HepG2 (cell line): ENCODE results near the gene LENEP. TPM values are rescaled to one million over a fixed set of nuclear protein-coding genes. Genes with fewer than 3 reads are reported as not detected.

Experiments used
- ATF7-NPFF ChIP-seq: sonication (generic); formaldehyde crosslinking; IDR thresholded peaks from 2 replicates; pipeline ENCODE4 v1.8.1; 2023; ENCODE audit warnings: mild to moderate bottlenecking, low read depth, missing genetic modification reagents, moderate library complexity
- DNMT3B ChIP-seq: conservative IDR thresholded peaks from 2 replicates; pipeline ENCODE4 v1.6.1; 2016; ENCODE audit warnings: missing biosample characterization, control low read depth
- DR1 ChIP-seq: sonication (generic); formaldehyde crosslinking; IDR thresholded peaks from 2 replicates; pipeline ENCODE4 v1.8.0; 2021; ENCODE audit warnings: mild to moderate bottlenecking, missing genetic modification reagents, inconsistent platforms
- FOSL1 ChIP-seq: sonication (generic); formaldehyde crosslinking; IDR thresholded peaks from 2 replicates; pipeline ENCODE4 v1.9.0; 2021; ENCODE audit warnings: missing genetic modification reagents, borderline replicate concordance
- KAT2B ChIP-seq: fragments of 150-350 bp; IDR thresholded peaks from 2 replicates; pipeline ENCODE4 v1.6.1; 2014; ENCODE audit warnings: low read depth, low read length, borderline replicate concordance
- KDM5A ChIP-seq: fragments of 200-600 bp; sonication (generic); IDR thresholded peaks from 2 replicates; pipeline ENCODE4 v1.7.0; 2018; ENCODE audit warnings: antibody characterized with exemption, mild to moderate bottlenecking, low read length, borderline replicate concordance
- MEIS1 ChIP-seq: sonication (generic); formaldehyde crosslinking; IDR thresholded peaks from 2 replicates; pipeline ENCODE4 v1.9.0; 2021; ENCODE audit warnings: mild to moderate bottlenecking, missing genetic modification reagents, moderate library complexity, borderline replicate concordance
- YEATS4 ChIP-seq: sonication (generic); formaldehyde crosslinking; IDR thresholded peaks from 2 replicates; pipeline ENCODE4 v1.4.0; 2020; ENCODE audit warnings: missing genetic modification reagents, borderline replicate concordance
- ZNF251 ChIP-seq: sonication (generic); formaldehyde crosslinking; IDR thresholded peaks from 2 replicates; pipeline ENCODE4 v1.9.0; 2021; ENCODE audit warnings: mild to moderate bottlenecking, missing genetic modification reagents
- ZNF558 ChIP-seq: sonication (generic); formaldehyde crosslinking; IDR thresholded peaks from 2 replicates; pipeline ENCODE4 v1.9.0; 2022; ENCODE audit warnings: mild to moderate bottlenecking, missing genetic modification reagents, borderline replicate concordance
- ZNF567 ChIP-seq: sonication (generic); formaldehyde crosslinking; IDR thresholded peaks from 2 replicates; pipeline ENCODE4 v1.8.1; 2023; ENCODE audit warnings: mild to moderate bottlenecking, missing genetic modification reagents, borderline replicate concordance
- ZNF709 ChIP-seq: sonication (generic); formaldehyde crosslinking; IDR thresholded peaks from 2 replicates; pipeline ENCODE4 v1.5.0; 2020; ENCODE audit warnings: mild to moderate bottlenecking, missing genetic modification reagents
- ZNF777 ChIP-seq: sonication (generic); formaldehyde crosslinking; IDR thresholded peaks from 2 replicates; pipeline ENCODE4 v1.4.0; 2020; ENCODE audit warnings: missing genetic modification reagents
- polyA plus RNA-seq, 8 experiments: library from polyadenylated mRNA; depleted of rRNA in 3 of 8; stranded (reverse) in 7 of 8; unstranded in 1 of 8; fragments of >200 nt; fragmentation: Illumina TruSeq in 4 of 8; extraction: Trizol in 4 of 8; gene quantifications; 2 replicates each; pipeline versions ENCODE4 v1.2.1 to v1.2.3, GENCODE V29; 2011 to 2016; ENCODE audit warnings: low read depth in 4 of 8, missing spikeins in 1 of 8, mixed read lengths in 1 of 8; ENCODE audit not compliant: insufficient read depth in 1 of 8
- total RNA-seq, 5 experiments: library from RNA; depleted of rRNA; stranded (reverse); fragments of >200 nt; fragmentation: Illumina TruSeq; extraction: Trizol; gene quantifications; 2 replicates each; pipeline ENCODE4 v1.2.3, GENCODE V29; 2016; ENCODE audit warnings: low read depth in 1 of 5
- TF ChIP-seq, protein P1 (sequence below): sonication (generic); formaldehyde crosslinking; IDR thresholded peaks from 2 replicates; pipeline ENCODE4 v1.4.0; 2020; ENCODE audit warnings: low read depth, mild to moderate bottlenecking, missing genetic modification reagents
- TF ChIP-seq, protein P2 (sequence below): sonication (generic); formaldehyde crosslinking; IDR thresholded peaks from 2 replicates; pipeline ENCODE4 v1.4.0; 2020; ENCODE audit warnings: missing genetic modification reagents
- TF ChIP-seq, protein P3 (sequence below): IDR thresholded peaks from 2 replicates; pipeline ENCODE4 v1.6.1; 2016; ENCODE audit warnings: missing biosample characterization, missing genetic modification reagents, low read depth
- TF ChIP-seq, protein P4 (sequence below), 2 experiments: sonication (generic) in 1 of 2; formaldehyde crosslinking in 1 of 2; IDR thresholded peaks; 2 replicates each; pipeline versions ENCODE4 v1.4.0 to v1.6.1; 2018 to 2020; ENCODE audit warnings: missing genetic modification reagents in 2 of 2, borderline replicate concordance in 1 of 2, low read depth in 1 of 2, mild to moderate bottlenecking in 1 of 2, missing biosample characterization in 1 of 2
- TF ChIP-seq, protein P5 (sequence below): sonication (generic); formaldehyde crosslinking; IDR thresholded peaks from 2 replicates; pipeline ENCODE4 v1.5.1; 2020; ENCODE audit warnings: mild to moderate bottlenecking, missing genetic modification reagents, borderline replicate concordance

The LENEP gene
- total and polyA plus RNA-seq, 2 of the 13 experiments (the other 11 are each of a cell fraction or from before 2014, with no cell fraction given) = 0.29 TPM; not detected in 1

DNA sequence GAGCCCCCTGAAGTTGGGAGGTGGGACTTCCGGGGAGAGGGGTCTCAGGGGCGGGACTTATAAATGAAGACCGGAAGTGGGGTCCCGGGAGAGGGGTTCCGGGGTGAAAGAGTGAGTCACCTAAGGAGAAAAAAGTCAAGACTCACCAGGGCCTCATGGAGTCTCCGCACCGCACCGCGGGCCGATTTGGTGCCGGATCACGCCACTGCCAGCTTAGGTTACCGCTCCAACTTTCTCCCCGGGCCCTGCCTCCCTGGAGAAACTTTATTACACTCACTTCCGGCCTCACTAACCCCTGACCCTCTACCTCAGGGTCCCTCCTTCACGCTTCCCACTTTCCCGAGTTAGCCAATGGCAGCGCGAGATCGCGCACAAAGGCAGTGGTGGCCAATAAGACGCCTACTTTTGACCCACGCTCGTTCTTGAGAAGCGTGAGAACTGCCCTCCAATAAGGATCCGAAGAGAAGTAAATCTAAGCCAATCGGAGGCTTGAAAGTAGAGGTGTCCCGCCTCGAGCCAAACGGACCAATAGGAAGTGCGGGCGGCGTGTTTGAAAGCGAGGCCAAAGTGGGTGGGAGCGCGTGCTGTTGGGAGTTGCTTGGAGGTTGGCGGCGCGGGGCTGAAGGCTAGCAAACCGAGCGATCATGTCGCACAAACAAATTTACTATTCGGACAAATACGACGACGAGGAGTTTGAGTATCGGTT, 19.1 kb upstream of the LENEP start, which contains the start of gene CKS1B (continued):
- TF ChIP-seq, protein P1, sequence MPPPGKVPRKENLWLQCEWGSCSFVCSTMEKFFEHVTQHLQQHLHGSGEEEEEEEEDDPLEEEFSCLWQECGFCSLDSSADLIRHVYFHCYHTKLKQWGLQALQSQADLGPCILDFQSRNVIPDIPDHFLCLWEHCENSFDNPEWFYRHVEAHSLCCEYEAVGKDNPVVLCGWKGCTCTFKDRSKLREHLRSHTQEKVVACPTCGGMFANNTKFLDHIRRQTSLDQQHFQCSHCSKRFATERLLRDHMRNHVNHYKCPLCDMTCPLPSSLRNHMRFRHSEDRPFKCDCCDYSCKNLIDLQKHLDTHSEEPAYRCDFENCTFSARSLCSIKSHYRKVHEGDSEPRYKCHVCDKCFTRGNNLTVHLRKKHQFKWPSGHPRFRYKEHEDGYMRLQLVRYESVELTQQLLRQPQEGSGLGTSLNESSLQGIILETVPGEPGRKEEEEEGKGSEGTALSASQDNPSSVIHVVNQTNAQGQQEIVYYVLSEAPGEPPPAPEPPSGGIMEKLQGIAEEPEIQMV (CRISPR knock-in tag) = no peak
- TF ChIP-seq, protein P2, sequence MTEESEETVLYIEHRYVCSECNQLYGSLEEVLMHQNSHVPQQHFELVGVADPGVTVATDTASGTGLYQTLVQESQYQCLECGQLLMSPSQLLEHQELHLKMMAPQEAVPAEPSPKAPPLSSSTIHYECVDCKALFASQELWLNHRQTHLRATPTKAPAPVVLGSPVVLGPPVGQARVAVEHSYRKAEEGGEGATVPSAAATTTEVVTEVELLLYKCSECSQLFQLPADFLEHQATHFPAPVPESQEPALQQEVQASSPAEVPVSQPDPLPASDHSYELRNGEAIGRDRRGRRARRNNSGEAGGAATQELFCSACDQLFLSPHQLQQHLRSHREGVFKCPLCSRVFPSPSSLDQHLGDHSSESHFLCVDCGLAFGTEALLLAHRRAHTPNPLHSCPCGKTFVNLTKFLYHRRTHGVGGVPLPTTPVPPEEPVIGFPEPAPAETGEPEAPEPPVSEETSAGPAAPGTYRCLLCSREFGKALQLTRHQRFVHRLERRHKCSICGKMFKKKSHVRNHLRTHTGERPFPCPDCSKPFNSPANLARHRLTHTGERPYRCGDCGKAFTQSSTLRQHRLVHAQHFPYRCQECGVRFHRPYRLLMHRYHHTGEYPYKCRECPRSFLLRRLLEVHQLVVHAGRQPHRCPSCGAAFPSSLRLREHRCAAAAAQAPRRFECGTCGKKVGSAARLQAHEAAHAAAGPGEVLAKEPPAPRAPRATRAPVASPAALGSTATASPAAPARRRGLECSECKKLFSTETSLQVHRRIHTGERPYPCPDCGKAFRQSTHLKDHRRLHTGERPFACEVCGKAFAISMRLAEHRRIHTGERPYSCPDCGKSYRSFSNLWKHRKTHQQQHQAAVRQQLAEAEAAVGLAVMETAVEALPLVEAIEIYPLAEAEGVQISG (CRISPR knock-in tag) = peak; percentile 54; the same call in 1 of the 2 replicates
- peak; percentile 17; the same call in 1 of the 2 replicates for TF ChIP-seq YEATS4
- TF ChIP-seq DNMT3B (CRISPR knock-in tag) = no peak
- TF ChIP-seq DR1 (CRISPR knock-in tag) = 0 out of 2 replicates have a peak, but pooled peaks have one; percentile 36
- no peak for TF ChIP-seq ZNF567 (CRISPR knock-in tag)
- TF ChIP-seq ZNF777 (CRISPR knock-in tag) = no peak
- no peak for TF ChIP-seq ZNF251 (CRISPR knock-in tag)
- TF ChIP-seq ATF7-NPFF (CRISPR knock-in tag) = peak; percentile 97
- no peak for TF ChIP-seq FOSL1 (CRISPR knock-in tag)
- TF ChIP-seq ZNF558 (CRISPR knock-in tag) = no peak; the same call in 1 of the 2 replicates
- TF ChIP-seq, protein P3, sequence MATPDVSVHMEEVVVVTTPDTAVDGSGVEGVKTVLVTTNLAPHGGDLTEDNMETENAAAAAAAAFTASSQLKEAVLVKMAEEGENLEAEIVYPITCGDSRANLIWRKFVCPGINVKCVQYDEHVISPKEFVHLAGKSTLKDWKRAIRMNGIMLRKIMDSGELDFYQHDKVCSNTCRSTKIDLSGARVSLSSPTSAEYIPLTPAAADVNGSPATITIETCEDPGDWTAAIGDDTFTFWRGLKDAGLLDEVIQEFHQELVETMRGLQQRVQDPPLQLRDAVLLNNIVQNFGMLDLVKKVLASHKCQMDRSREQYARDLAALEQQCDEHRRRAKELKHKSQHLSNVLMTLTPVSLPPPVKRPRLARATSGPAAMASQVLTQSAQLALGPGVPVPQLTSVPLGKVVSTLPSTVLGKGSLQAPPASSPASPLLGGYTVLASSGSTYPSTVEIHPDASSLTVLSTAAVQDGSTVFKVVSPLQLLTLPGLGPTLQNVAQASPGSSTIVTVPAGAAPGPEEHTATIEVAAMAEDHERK (CRISPR knock-in tag) = peak; percentile 55; the same call in 1 of the 2 replicates
- TF ChIP-seq, protein P4, sequence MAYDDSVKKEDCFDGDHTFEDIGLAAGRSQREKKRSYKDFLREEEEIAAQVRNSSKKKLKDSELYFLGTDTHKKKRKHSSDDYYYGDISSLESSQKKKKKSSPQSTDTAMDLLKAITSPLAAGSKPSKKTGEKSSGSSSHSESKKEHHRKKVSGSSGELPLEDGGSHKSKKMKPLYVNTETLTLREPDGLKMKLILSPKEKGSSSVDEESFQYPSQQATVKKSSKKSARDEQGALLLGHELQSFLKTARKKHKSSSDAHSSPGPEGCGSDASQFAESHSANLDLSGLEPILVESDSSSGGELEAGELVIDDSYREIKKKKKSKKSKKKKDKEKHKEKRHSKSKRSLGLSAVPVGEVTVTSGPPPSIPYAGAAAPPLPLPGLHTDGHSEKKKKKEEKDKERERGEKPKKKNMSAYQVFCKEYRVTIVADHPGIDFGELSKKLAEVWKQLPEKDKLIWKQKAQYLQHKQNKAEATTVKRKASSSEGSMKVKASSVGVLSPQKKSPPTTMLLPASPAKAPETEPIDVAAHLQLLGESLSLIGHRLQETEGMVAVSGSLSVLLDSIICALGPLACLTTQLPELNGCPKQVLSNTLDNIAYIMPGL (CRISPR knock-in tag; IDR thresholded peaks at IDR 0.05; ENCODE audit: borderline replicate concordance in 1 of 2, low read depth in 1 of 2) = peak; percentile 7 to 71; a peak in 3 of 4 replicates
- peak; percentile 69; the same call in 1 of the 2 replicates for TF ChIP-seq KDM5A
- TF ChIP-seq KAT2B = no peak
- TF ChIP-seq, protein P5, sequence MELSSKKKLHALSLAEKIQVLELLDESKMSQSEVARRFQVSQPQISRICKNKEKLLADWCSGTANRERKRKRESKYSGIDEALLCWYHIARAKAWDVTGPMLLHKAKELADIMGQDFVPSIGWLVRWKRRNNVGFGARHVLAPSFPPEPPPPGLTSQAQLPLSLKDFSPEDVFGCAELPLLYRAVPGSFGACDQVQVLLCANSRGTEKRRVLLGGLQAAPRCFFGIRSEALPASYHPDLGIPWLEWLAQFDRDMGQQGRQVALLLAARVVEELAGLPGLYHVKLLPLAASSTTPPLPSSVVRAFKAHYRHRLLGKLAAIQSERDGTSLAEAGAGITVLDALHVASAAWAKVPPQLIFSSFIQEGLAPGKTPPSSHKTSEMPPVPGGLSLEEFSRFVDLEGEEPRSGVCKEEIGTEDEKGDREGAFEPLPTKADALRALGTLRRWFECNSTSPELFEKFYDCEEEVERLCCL (CRISPR knock-in tag) = no peak
- no peak for TF ChIP-seq MEIS1 (CRISPR knock-in tag)
- 0 out of 2 replicates have a peak, but pooled peaks have one; percentile 73 for TF ChIP-seq ZNF709 (CRISPR knock-in tag)
